ENCODE data around the gene RAD17.
A peak's percentile ranks its signal among the peaks of the same experiment; 100 is the strongest.
"Not testable (repeated sequence)": the region's sequence is repeated elsewhere in the genome, so short reads cannot be mapped to it uniquely, and the experiment has no call there.

Gene RAD17

GRCh38 chr5:69378376-69378775 is 8.8 kb downstream of the RAD17 start:
- no peak for DNase-seq (ENCODE audit: low spot score)

GRCh38 chr5:69404659-69405330 is 35.2 kb downstream of the RAD17 start:
- DNase-seq (ENCODE audit: low spot score) = no peak

GRCh38 chr5:69414885-69415583 is 45.4 kb downstream of the RAD17 start, which contains the start of gene MARVELD2:
Gene MARVELD2, plus strand, starts transcription at chr5:69415116. Its CDS starts 4,270 bp downstream, at chr5:69419386.
- DNase-seq (ENCODE audit: low spot score) = peak; percentile 35

DNA sequence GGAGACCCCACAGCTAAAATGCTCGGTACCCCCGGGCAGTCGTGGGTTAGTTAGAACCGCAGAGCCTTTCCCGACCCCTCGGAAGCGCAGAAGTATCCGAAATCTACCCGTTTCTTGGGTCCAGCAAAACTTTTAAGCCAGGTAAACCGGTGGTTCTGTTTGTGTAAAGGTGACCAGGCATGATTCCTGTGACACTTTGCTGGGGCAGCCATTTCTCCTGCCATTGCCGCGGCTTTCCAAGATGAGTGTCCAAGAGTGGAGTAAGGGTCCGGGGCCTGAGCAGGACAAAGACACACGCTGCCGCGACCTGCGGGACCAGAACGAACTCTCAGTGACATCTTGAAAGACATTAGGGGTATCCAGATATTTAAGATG is 46.0 kb downstream of the RAD17 start:
- DNase-seq (ENCODE audit: low spot score) = no peak

DNA sequence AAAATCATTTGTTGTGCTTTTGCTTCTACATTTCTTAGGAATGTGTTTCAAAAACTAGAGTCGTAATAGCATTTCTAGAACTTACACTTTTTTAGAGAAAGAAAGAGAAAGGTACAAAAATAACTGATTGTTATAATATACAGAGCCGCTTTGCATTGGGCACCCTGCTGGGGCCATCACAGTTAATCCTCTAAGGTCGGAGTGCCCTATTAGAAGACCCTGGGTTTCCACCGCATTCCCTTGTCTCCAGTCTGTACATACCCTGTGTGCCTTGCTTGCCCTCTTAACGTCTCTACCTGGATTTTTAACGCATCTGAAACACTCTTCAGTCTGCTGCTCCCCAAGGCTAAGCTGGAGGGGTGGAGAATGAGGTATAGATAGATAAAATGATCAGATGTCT is 46.6 kb downstream of the RAD17 start:
- no peak for DNase-seq (ENCODE audit: low spot score)

GRCh38 chr5:69416699-69417098 is 47.1 kb downstream of the RAD17 start:
- DNase-seq (ENCODE audit: low spot score) = no peak

GRCh38 chr5:69418554-69418953 is 48.9 kb downstream of the RAD17 start:
- no peak for DNase-seq (ENCODE audit: low spot score)

GRCh38 chr5:69431424-69432303 is 62.0 kb downstream of the RAD17 start:
- no peak for DNase-seq (ENCODE audit: low spot score)

- no peak for DNase-seq (ENCODE audit: low spot score)
Measured at GRCh38 chr5:69432412-69433206, 63.0 kb downstream of the RAD17 start.

- DNase-seq (ENCODE audit: low spot score) = not testable (repeated sequence)
Measured at GRCh38 chr5:69435276-69435884, 65.8 kb downstream of the RAD17 start.

DNA sequence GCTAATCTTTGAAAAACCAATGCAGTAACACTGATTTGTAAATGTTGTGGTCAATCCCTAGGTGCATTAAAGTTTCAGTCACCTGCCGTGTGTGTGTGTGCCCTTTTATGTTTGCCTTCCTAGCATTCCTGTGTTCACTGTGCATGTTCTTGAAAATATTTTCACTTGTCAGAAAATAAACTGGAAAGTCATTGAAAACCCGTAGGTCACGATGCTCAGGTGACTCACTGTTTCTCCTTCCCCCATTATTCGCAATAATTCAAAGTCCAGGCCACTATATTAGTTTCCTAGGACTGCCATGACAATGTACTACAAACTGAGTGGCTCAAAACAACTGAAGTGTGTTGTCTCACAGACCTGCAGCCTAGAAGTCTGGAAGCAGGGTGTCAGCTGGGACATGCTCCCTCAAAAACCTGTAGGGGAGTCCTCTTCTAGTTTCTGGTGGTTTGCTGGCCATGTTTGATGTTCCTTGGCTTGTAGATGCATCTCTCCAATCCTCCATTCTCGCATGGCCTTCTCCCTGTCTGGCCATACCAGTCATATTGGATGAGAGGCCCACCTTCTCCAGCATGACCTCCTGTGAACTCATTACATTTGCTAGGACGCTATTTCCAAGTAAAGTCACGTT is 74.6 kb downstream of the RAD17 start:
- DNase-seq (ENCODE audit: low spot score) = no peak

DNA sequence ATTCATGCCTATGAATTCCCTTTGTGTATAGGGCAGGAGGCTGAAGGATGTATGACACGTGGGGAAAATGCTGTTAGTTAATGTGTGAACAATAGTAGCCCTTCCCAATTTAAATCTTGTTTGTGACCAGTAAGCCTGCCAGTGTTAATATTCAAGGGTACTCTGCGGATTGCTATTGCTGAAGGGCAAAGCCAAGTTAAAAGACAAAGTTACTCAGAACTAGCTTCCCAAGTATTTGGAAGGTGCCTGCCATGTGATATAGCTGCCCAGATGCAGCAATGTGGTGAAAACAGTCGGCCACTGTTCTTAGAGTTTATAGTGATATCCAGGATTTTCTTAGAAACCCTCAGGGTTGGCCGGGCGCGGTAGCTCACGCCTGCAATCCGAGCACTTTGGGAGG is 79.9 kb downstream of the RAD17 start:
- DNase-seq (ENCODE audit: low spot score) = no peak

DNA sequence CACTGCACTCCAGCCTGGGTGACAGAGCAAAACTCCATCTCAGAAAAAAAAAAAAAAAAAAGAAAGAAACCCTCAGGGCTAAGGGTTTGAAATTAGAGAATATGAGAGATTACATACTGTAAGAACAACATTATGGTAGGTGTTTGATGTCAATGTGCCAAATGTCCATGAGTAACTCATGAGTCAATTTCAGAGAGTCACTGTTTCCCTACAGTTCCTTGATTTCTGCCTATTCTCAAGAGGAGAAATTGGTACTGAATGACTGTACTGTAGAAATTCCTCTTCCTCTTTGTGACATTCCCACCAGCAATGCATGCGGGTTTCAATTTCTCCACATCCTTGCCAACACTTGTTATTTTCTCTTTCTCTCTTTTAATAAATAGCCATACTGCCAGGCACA is 80.5 kb downstream of the RAD17 start:
- DNase-seq (ENCODE audit: low spot score) = no peak

- not testable (repeated sequence) for DNase-seq (ENCODE audit: low spot score)
Measured at GRCh38 chr5:69450527-69450926, 80.9 kb downstream of the RAD17 start.

DNA sequence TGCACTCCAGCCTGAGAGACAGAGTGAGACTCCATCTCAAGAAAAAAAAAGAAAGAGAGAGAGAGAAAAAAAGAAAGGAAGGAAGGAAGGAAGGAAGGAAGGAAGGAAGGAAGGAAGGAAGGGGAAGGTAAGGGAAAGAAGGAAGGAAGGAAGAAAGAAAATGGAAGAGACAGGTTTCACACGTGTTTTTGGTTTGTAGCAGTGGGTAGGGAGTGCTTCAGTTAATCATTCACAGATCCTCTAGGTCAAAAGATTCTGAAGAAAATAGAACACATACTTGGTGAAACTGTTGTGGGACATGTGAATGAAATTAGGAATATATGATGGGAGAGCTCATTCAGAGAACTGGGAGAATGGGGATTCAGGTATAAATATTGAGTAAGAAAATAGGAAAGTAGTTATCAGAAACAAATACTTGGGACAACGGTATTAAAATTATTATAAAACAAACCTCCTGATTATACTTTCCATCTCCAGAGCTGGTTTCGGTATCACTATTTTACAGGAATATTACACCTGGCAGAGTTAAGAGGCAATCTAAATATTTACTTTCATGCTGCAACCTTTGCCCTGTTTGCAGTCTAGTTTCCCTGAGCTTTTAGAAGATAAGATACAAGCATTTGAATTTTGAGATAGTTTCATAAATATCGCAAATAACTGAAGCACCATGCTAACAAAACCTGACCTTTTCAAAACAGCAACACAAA is 82.5 kb downstream of the RAD17 start:
- DNase-seq (ENCODE audit: low spot score) = no peak

GRCh38 chr5:69453487-69453886 is 83.9 kb downstream of the RAD17 start:
- DNase-seq (ENCODE audit: low spot score) = not testable (repeated sequence)

- DNase-seq (ENCODE audit: low spot score) = no peak
Measured at GRCh38 chr5:69454460-69455249, 85.0 kb downstream of the RAD17 start.

GRCh38 chr5:69455428-69455988 is 85.9 kb downstream of the RAD17 start:
- DNase-seq (ENCODE audit: low spot score) = not testable (repeated sequence)

- no peak for DNase-seq (ENCODE audit: low spot score)
Measured at GRCh38 chr5:69462170-69462569, 92.6 kb downstream of the RAD17 start.

Data from CD4-positive, alpha-beta T cell treated with Interleukin-15 for 4 hours (primary cell).